Tibial nerve (tissue), 4 donors: ENCODE measurements around the gene GMCL2. TPM values are rescaled to one million over a fixed set of nuclear protein-coding genes. Genes with fewer than 3 reads are reported as not detected.

Experiments
- DNase-seq, 2 donors: peaks; one replicate each; pipeline ENCODE4 v3.0.0-alpha.2; 2019; ENCODE audit warnings: low spot score in 2 of 2
- H3K27ac ChIP-seq, 4 donors: fragments of 200-600 bp; sonication (generic) in 3 of 4; one replicate each; pipeline ENCODE4 v1.5.1; 2017 to 2019; ENCODE audit warnings: mild to moderate bottlenecking in 1 of 4
- H3K27me3 ChIP-seq, 2 donors: fragments of 200-600 bp; sonication (generic) in 1 of 2; one replicate each; pipeline versions ENCODE4 v1.5.1 to v1.6.0; 2017 to 2019
- H3K36me3 ChIP-seq, 3 donors: fragments of 200-600 bp; sonication (generic); one replicate each; pipeline ENCODE4 v1.5.1; 2018 to 2019
- H3K4me1 ChIP-seq, 4 donors: fragments of 200-600 bp; sonication (generic) in 3 of 4; one replicate each; pipeline ENCODE4 v1.5.1; 2017 to 2019
- H3K4me3 ChIP-seq, 4 donors: fragments of 200-600 bp; sonication (generic) in 3 of 4; one replicate each; pipeline ENCODE4 v1.5.1; 2017 to 2019; ENCODE audit warnings: mild to moderate bottlenecking in 1 of 4, moderate library complexity in 1 of 4
- H3K9me3 ChIP-seq, 4 donors: fragments of 200-600 bp; sonication (generic) in 3 of 4; one replicate each; pipeline ENCODE4 v1.5.1; 2017 to 2019
- CTCF ChIP-seq, 5 experiments: fragments of 200-600 bp in 3 of 5; fragments of 450-650 bp in 2 of 5; sonication (generic) in 3 of 5; IDR thresholded peaks; one replicate each; pipeline ENCODE4 v1.5.1; 2016 to 2019; ENCODE audit warnings: antibody characterized with exemption in 5 of 5, mild to moderate bottlenecking in 3 of 5, moderate library complexity in 2 of 5
- EP300 ChIP-seq, 2 donors: sonication (generic); formaldehyde crosslinking; IDR thresholded peaks; one replicate each; pipeline ENCODE4 v1.6.1; 2017; ENCODE audit warnings: antibody characterized with exemption in 2 of 2, mild to moderate bottlenecking in 1 of 2
- POLR2A ChIP-seq, 2 donors: fragments of 450-650 bp; IDR thresholded peaks; one replicate each; pipeline ENCODE4 v1.6.1; 2017; ENCODE audit warnings: antibody characterized with exemption in 2 of 2, mild to moderate bottlenecking in 2 of 2, moderate library complexity in 2 of 2
- WGBS, 2 donors: methylation state at CpG; one replicate each; pipeline ENCODE4 v1.1.5; 2018; 5-methylcytosine and 5-hydroxymethylcytosine counted together
- total RNA-seq, 4 donors: library from RNA; depleted of rRNA; stranded (reverse); fragments of >200 nt; gene quantifications; one replicate each; pipeline ENCODE4 v1.1.0, GENCODE V29; 2016

GMCL2 gene
- total RNA-seq, 4 donors from 2014 or later, result not detected

- Histone ChIP-seq H3K27ac (peak overlapping the region in 1 of 4 donors; percentile 31), H3K36me3 (peaks cover 0 to 97% (median 25%) of the 10 kb centered on the region in 3 donors), H3K9me3 (no peaks in the 10 kb centered on the region), H3K27me3 (no peaks in the 10 kb centered on the region), H3K4me1 (peaks cover 0 to 6% (median 0%) of the 10 kb centered on the region in 4 donors), H3K4me3 (no peak overlapping the region)
- no peak for DNase-seq
- TF ChIP-seq CTCF (IDR thresholded peaks at IDR 0.05), result no peak
- no peak for TF ChIP-seq POLR2A (IDR thresholded peaks at IDR 0.05)
- no peak for TF ChIP-seq EP300 (IDR thresholded peaks at IDR 0.05)
- WGBS, 2 donors, result 87 to 93% methylated on average over 6 of the region's 6 CpGs
Observed at GRCh38 chr5:178214160-178214803, 27.1 kb upstream of the GMCL2 start.

- DNase-seq, result no peak
- H3K4me1 ChIP-seq, result peaks cover 0 to 7% (median 0%) of the 10 kb centered on the region in 4 donors
- 60 to 67% methylated on average over 8 of the region's 8 CpGs for WGBS, 2 donors
- H3K9me3 ChIP-seq, result no peaks in the 10 kb centered on the region
- no peaks in the 10 kb centered on the region for H3K27me3 ChIP-seq
- H3K27ac ChIP-seq, result peak overlapping the region in 1 of 4 donors; percentile 31
- TF ChIP-seq CTCF (IDR thresholded peaks at IDR 0.05) (no peak), POLR2A (IDR thresholded peaks at IDR 0.05) (no peak)
- no peak overlapping the region for H3K4me3 ChIP-seq
- H3K36me3 ChIP-seq, result peaks cover 0 to 99% (median 30%) of the 10 kb centered on the region in 3 donors
Observed at GRCh38 chr5:178213748-178214151, 26.6 kb upstream of the GMCL2 start.

- 78 to 84% methylated on average over 4 of the region's 4 CpGs for WGBS, 2 donors
- TF ChIP-seq EP300 (IDR thresholded peaks at IDR 0.05), result no peak
- no peak for TF ChIP-seq CTCF (IDR thresholded peaks at IDR 0.05)
- TF ChIP-seq POLR2A (IDR thresholded peaks at IDR 0.05), result no peak
- Histone ChIP-seq H3K4me3 (no peak overlapping the region), H3K27me3 (no peaks in the 10 kb centered on the region), H3K9me3 (no peaks in the 10 kb centered on the region), H3K4me1 (peaks cover 0 to 14% (median 0%) of the 10 kb centered on the region in 4 donors), H3K27ac (no peak overlapping the region), H3K36me3 (peaks cover 0 to 99% (median 35%) of the 10 kb centered on the region in 3 donors)
- DNase-seq, result no peak
Observed at GRCh38 chr5:178213003-178213461, 25.9 kb upstream of the GMCL2 start.

- no peak overlapping the region for H3K4me3 ChIP-seq
- no peak overlapping the region for H3K27ac ChIP-seq
- no peaks in the 10 kb centered on the region for H3K27me3 ChIP-seq
- peaks cover 0 to 100% (median 39%) of the 10 kb centered on the region in 3 donors for H3K36me3 ChIP-seq
- H3K4me1 ChIP-seq, result peaks cover 0 to 20% (median under 1%) of the 10 kb centered on the region in 4 donors
- DNase-seq, result no peak
- WGBS, 2 donors, result 89 to 91% methylated on average over 3 of the region's 3 CpGs
- no peaks in the 10 kb centered on the region for H3K9me3 ChIP-seq
- TF ChIP-seq CTCF (IDR thresholded peaks at IDR 0.05) (no peak), POLR2A (IDR thresholded peaks at IDR 0.05) (no peak), EP300 (IDR thresholded peaks at IDR 0.05) (no peak)
Observed at GRCh38 chr5:178212241-178213002, 25.3 kb upstream of the GMCL2 start.
